ENCODE measurements around the gene ACSS3.
"Not testable (repeated sequence)": the region's sequence is repeated elsewhere in the genome, so short reads cannot be mapped to it uniquely, and the experiment has no call there.

Gene ACSS3

DNA sequence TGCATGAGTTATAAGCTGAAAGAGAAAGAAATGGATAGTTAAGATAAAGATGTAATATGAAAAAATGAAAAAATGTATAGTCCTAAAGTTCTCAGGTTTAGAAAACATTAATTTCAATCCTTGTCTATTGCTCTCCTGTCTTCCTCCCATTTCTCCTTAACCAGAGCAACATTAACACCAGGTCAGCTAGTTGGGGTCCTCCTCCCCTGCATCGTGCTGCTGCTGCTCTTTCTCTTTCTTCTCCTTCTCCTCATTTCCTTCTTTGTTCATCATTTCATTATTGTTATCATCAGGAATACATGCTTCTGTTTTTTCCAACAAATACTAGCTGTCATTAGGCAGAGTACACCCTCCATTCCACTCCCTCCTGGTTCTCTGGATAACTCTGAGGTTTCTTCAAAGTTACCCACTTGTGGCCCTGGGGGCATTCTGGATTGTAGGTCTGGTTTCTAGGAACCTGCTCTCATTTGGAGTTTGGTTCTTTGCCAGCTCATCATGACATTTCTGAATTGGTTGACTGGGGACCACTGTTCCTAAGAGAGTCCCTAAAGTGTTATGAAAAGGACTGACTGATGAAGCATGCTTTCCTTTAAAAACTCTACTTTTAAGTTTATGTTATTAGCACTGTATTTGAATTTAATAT is 17.0 kb downstream of the ACSS3 start:
- no peak for DNase-seq

DNA sequence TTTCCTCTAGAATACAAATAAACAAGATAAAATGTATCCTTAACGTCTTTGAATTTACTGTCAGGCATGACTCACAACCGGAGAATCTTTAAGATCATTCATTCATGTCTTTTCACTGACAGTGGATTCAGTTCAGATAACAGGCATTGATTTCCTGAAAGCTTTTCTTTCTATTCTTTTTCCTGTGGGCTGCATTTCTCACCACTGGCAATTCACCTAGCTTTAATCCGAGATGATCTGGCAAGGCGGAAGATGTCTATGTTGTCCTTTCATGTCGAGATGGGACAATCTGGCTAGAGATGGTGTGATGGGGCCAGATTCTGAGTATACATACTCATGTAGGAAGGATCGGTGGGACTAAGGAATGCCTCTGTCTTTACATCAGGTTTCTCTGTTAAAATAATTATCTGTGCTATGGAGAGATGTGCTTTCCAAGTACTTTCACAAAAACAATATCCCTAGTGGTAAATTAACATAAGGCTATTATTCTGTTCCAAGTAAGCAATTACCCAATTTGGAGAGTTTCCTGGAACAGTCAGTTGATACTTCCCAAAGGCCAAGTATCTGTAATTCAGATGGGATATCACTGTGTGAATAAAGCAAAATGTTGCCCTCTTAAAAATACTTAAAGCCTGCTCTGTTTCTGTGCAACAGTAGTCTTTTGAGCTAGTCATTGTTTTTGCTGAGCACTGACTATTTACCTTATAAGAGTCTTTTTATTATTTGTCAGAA is 17.8 kb downstream of the ACSS3 start:
- no peak for DNase-seq

GRCh38 chr12:81105687-81106086 is 27.8 kb downstream of the ACSS3 start:
- no peak for DNase-seq

GRCh38 chr12:81114226-81114625 is 36.3 kb downstream of the ACSS3 start:
- no peak for DNase-seq

- not testable (repeated sequence) for DNase-seq
These were observed 41.2 kb downstream of the ACSS3 start for GRCh38 chr12:81119069-81119468.

DNA sequence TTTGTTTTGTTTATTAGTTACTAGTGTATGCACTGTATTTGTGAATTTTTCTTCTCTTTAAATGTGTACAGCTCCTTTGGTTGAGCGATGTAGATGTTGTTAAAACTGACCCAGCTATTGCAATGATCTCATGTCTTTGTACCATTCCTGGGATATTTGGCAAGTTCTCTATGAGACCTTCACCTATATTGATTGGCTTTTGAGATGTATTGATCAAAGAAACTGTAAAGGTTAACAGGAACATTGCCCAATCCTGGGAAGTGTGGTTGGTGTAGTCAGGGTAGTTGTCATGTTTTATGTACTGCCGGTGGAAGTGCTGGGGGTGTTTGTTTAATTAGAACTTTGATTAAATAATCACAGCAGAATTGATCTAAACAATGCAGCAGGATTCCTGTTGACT is 43.1 kb downstream of the ACSS3 start:
- DNase-seq, result no peak

GRCh38 chr12:81123611-81124010 is 45.7 kb downstream of the ACSS3 start:
- DNase-seq, result no peak

- DNase-seq, result no peak
These were observed 47.8 kb downstream of the ACSS3 start for GRCh38 chr12:81125691-81126090.

DNA sequence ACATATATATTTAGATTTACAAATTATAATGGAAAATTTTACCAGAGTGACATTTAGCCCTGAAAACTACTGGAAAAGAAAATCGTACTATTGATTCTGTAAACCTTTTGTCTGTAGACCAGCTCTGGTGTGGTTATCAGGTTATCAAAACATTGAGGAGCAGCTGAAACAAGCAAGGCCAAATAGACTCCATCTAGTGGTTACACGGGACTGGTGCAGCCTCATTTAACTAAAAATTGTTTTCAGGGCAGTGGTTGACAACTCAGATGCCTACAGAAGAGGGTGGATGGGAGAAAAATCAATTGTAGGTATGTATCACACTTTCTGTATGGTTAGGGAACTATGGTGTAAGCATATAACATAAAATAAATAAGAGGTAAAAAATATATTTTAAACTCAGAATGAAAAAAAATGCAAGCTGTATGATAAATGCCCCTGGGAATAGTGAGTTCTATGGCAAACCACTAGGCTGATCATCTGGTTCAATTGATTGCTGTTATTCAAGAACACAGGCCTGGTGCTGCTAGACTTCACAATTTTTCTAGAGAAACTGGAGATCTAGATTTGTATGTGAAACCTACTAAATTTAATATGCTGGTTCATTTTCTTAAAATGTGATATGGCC is 51.2 kb downstream of the ACSS3 start:
- DNase-seq, result no peak

- DNase-seq, result no peak
These were observed 58.6 kb downstream of the ACSS3 start for GRCh38 chr12:81136519-81136918.

GRCh38 chr12:81137801-81138200 is 59.9 kb downstream of the ACSS3 start:
- no peak for DNase-seq

DNA sequence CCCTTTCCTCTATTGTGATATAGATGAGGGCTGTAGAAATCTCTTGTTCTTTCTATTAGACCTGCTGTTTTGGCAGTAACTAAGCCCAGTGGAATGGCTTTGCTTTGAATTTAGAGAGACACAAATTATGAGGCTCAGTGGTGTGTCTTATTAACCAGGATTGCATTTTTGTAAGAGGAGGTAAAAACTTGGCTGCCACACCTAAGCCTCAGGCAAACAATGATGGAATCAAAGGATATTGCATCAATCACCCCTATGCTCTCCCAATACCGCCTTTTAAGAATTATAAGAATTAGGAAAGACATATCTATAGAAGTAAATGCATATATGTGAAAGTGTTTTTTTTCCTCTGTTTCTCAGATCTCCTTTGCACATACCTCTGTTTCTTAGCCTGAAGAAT is 63.3 kb downstream of the ACSS3 start:
- no peak for DNase-seq

GRCh38 chr12:81143057-81143456 is 65.2 kb downstream of the ACSS3 start:
- no peak for DNase-seq

DNA sequence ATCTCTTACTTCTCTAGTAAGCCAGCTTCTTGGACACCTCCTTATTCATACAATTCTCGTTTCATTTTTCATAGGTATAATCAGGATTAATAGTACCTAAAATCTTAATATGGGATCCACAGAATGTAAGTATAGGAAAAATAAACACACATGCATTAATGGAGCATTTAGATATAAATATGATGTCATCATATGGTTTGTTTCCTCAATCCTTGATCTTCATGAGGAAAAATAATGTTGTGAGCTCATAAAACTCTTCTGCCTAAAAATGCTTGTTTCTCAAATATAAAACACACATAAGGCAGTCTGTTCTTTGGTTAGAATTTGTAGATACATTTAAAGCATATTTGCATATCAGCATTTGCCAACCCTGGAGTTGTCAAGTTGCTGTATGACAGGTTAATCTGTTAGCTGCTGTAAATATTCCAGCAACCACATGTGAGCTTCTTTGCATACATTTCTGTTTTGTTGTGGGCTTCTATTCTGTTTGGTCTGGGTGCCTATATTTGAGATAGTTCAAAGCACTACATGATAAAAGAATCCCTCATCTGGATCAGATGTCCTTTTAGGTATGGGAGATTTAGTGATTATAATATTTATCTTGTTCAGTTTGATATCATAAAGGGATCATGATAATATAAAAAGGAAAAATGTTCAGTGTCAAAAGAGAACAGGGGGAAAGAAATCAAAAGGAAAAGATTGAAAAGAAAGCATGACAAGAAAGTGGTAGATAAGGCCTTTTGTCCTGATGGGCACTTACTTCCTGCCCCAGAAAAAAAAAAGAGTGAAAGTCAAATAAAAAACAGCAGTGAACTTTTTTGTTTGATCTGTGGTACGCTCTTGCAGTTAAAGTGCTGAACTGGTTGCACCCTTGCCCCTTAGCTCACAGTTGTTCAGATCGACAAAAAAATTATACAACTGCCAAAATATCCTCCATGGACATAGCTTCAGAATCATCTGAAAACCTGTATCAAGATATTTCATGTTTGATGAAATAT is 68.6 kb downstream of the ACSS3 start:
- DNase-seq, result no peak

GRCh38 chr12:81147292-81147919 is 69.5 kb downstream of the ACSS3 start:
- no peak for DNase-seq

DNA sequence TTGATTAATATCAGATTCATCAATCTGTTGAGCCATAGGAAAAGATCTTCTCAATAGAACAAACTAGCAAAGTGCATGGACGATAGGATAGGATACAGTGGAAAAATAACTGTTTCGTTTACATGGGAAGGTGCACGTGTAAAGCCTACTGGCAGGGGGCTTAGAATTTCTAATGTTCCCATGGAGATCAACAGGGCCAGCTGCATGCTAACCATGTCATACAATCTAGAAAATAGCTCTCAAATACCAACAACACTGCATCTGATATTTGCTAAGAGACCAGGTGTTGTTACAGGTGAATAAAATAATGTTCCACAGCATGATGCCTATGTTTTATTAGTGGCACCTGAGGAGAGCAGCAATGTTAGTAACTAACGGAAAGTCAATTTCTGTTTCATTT is 72.5 kb downstream of the ACSS3 start:
- no peak for DNase-seq

GRCh38 chr12:81159856-81160255 is 82.0 kb downstream of the ACSS3 start:
- DNase-seq, result no peak

DNA sequence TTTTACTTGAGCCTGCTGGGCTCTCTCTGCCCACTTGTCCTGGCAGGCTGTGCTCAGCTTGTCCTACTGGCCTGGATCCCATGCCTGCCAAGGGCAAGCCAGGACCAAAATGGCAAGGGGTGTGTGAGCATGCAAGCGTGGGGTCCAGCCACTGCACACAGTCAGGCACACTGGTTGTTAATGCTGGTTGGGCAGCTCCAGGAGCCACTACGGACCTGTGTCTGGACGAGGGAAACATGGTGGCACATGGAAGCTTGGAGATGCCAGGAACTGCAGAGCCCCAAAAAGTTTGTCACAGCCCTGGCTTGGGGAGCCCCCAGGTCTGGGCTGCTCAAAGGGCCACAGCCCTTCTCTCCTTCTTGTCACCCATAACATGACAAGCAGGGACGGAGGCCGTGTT is 83.8 kb downstream of the ACSS3 start:
- no peak for DNase-seq

- DNase-seq, result no peak
These were observed 84.7 kb downstream of the ACSS3 start for GRCh38 chr12:81162391-81163136.

GRCh38 chr12:81164827-81165226 is 86.9 kb downstream of the ACSS3 start:
- DNase-seq, result no peak

DNA sequence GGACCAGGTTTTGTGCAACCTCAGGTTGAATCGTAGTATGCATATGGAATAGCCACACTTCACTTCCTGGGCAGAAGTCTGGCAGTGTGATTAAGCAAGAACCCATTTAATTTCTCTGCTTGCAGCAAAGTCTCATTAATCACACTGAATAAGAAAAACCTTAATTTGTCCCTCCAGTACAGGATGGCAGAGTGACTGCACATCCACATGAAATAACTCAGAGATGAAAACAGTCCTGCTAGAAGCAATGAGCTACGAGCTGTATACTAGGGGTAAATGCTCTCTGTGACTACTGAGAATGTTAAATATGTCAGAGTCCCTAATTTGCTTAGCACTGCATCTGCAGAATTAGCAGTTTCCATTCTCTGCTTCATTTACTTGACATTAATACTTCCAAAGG is 88.9 kb downstream of the ACSS3 start:
- no peak for DNase-seq

- no peak for DNase-seq
These were observed 89.8 kb downstream of the ACSS3 start for GRCh38 chr12:81167694-81168093.
